PFSK-1 (cell line): Measurements from ENCODE around the gene CYBB.

Experiments used
- FOXP2 ChIP-seq: optimal IDR thresholded peaks from 2 replicates; pipeline ENCODE3; 2011; ENCODE audit warnings: borderline replicate concordance, control low read depth, inconsistent platforms; ENCODE audit not compliant: insufficient read depth; ENCODE audit errors: extremely low read length, extremely low read depth
- POLR2AphosphoS5 ChIP-seq: IDR thresholded peaks from 2 replicates; pipeline ENCODE4 v1.6.1; 2012; ENCODE audit warnings: low read depth, mild to moderate bottlenecking, control low read depth, low read length, moderate library complexity
- SIN3A ChIP-seq: IDR thresholded peaks from 2 replicates; pipeline ENCODE4 v1.6.1; 2012; ENCODE audit warnings: mild to moderate bottlenecking, low read length, moderate library complexity, borderline replicate concordance; ENCODE audit not compliant: insufficient read depth
- TAF1 ChIP-seq: IDR thresholded peaks from 2 replicates; pipeline ENCODE4 v1.6.1; 2012; ENCODE audit warnings: low read length, control low read depth, borderline replicate concordance; ENCODE audit not compliant: insufficient read depth
- TF ChIP-seq, protein P1 (sequence below), 2 experiments: IDR thresholded peaks; 2 replicates each; pipeline versions ENCODE4 v1.6.1 to v1.8.0; 2011 to 2012; ENCODE audit warnings: low read depth in 2 of 2, low read length in 2 of 2, control low read depth in 1 of 2, inconsistent platforms in 1 of 2, mild to moderate bottlenecking in 1 of 2, moderate library complexity in 1 of 2; ENCODE audit not compliant: insufficient read depth in 1 of 2

CYBB gene

DNA sequence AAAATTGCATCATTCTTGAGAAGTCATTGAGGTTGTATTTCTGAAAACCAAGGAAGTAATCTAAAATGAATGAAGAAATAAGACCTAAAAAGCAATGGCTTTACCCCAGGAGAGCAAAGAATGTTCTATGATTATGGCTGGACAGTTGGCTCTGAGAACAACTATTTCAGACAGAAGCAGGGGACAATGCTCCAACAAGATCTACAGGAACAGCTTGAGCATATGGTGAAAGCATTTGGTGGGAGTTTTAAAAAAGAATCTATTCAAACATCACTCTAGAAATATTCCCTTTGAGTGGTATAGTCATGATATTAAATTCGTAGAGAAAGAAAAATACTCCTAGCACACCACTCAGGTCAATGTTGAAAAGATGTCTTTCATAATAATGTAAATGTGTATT is 40.8 kb downstream of the CYBB start:
- TF ChIP-seq TAF1 (no peak), FOXP2 (no peak), POLR2AphosphoS5 (no peak), SIN3A (no peak)
- TF ChIP-seq, protein P1, sequence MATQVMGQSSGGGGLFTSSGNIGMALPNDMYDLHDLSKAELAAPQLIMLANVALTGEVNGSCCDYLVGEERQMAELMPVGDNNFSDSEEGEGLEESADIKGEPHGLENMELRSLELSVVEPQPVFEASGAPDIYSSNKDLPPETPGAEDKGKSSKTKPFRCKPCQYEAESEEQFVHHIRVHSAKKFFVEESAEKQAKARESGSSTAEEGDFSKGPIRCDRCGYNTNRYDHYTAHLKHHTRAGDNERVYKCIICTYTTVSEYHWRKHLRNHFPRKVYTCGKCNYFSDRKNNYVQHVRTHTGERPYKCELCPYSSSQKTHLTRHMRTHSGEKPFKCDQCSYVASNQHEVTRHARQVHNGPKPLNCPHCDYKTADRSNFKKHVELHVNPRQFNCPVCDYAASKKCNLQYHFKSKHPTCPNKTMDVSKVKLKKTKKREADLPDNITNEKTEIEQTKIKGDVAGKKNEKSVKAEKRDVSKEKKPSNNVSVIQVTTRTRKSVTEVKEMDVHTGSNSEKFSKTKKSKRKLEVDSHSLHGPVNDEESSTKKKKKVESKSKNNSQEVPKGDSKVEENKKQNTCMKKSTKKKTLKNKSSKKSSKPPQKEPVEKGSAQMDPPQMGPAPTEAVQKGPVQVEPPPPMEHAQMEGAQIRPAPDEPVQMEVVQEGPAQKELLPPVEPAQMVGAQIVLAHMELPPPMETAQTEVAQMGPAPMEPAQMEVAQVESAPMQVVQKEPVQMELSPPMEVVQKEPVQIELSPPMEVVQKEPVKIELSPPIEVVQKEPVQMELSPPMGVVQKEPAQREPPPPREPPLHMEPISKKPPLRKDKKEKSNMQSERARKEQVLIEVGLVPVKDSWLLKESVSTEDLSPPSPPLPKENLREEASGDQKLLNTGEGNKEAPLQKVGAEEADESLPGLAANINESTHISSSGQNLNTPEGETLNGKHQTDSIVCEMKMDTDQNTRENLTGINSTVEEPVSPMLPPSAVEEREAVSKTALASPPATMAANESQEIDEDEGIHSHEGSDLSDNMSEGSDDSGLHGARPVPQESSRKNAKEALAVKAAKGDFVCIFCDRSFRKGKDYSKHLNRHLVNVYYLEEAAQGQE (IDR thresholded peaks at IDR 0.05; ENCODE audit: insufficient read depth in 1 of 2, low read depth in 2 of 2, low read length in 2 of 2), result no peak

DNA sequence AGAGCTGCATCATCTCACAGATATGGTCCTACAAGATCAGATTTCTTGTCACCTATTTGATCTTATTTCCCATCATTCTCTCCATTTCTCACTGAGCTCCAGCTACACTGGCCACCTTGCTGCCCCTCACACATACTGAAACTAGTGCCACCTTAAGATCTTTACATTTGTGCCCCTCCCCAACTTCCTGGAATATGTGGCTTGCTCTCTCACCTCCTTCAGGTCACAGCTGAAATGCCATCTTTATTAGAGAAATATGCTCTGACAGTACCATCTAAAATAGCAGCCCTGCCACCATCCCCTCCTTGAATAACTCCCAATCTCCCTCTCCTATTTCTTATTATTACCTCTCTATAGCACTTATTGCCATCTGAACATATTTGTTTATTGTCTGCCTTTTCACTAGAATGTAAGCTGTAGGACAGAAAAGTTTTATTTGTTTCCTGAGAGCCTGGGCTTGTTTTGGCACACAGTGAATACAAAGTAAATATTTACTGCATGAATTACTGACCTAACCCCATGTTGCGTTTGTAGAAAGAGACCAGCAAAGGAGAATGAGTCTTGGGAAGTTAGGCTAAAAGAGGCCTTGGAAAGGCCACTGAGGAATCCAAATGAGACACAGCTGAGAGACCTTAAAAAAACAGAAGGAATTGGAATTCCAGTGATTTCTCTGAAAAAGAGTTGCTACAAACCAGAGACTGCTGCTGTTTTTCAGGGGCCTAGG is 44.8 kb downstream of the CYBB start:
- no peak for TF ChIP-seq FOXP2
- no peak for TF ChIP-seq SIN3A
- no peak for TF ChIP-seq POLR2AphosphoS5
- TF ChIP-seq, protein P1 (IDR thresholded peaks at IDR 0.05; ENCODE audit: insufficient read depth in 1 of 2, low read depth in 2 of 2, low read length in 2 of 2), result no peak
- TF ChIP-seq TAF1, result no peak

DNA sequence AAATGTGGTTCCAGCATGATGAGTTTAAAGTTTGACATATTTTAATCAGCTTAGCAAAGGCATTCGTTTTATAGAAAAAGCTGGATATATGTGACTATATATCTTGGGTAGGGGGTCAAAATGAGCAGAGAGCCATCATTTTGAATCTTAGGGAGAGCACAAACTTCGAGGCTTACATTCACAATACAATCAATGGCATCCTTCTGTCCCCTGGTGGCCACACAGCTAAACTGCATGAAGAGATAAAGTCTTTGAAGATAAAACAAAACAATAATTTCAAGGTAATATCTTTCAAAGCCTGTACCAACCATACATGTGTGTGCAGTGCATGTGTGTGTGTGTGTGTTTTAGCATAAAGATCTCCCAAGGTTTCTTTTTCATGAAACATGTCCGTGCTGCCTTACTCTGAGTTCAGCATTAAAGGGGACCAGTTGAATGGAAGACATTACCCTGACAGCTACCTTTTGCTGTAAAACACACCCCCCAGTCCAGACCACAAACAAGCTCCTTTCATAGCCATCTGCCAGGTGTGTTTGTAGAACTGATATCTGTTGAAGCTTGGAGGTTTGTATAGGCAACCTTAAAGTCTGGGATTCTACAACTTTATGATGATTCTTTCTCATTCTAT is 45.5 kb downstream of the CYBB start:
- TF ChIP-seq, protein P1 (IDR thresholded peaks at IDR 0.05; ENCODE audit: insufficient read depth in 1 of 2, low read depth in 2 of 2, low read length in 2 of 2), result no peak
- TF ChIP-seq FOXP2 (no peak), POLR2AphosphoS5 (no peak), TAF1 (no peak), SIN3A (no peak)

DNA sequence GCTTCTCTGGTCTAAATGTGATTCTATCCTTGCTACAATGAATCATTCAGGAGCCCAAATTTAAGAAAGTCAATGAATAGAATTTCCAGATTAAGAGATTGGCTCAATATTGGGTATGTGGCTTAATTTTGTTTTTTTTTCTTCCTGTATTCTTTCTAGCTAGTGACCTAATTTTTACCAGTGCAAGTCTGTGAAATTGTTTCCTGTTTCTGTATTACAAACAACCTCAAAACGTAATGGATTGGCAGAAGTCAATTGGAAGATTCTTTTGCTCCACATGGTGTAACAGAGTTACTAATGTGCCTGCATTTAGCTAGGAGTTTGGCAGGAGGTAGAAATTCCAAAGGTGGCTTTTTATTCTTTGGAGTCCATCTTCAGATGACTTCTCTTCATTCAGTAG is 49.9 kb downstream of the CYBB start:
- no peak for TF ChIP-seq TAF1
- TF ChIP-seq, protein P1 (IDR thresholded peaks at IDR 0.05; ENCODE audit: insufficient read depth in 1 of 2, low read depth in 2 of 2, low read length in 2 of 2), result no peak
- no peak for TF ChIP-seq SIN3A
- no peak for TF ChIP-seq FOXP2
- TF ChIP-seq POLR2AphosphoS5, result no peak
